ENCODE measurements around the gene DTNB. TPM values are rescaled to one million over a fixed set of nuclear protein-coding genes. Genes with fewer than 3 reads are reported as not detected.

Gene DTNB
- total RNA-seq, 1 donor from 2014 or later = 12.0 TPM

GRCh38 chr2:25482341-25482740 is 191.0 kb downstream of the DTNB start:
- Mint-ChIP-seq H3K36me3 (ENCODE audit: low read depth, unreplicated experiment) (no peaks in the 10 kb centered on the region), H3K9me3 (ENCODE audit: unreplicated experiment) (no peaks in the 10 kb centered on the region), H3K27ac (ENCODE audit: unreplicated experiment) (no peak overlapping the region), H3K4me1 (ENCODE audit: unreplicated experiment) (no peaks in the 10 kb centered on the region), H3K4me3 (ENCODE audit: unreplicated experiment) (no peak overlapping the region), H3K27me3 (ENCODE audit: unreplicated experiment) (no peaks in the 10 kb centered on the region)
- TF ChIP-seq CTCF (IDR thresholded peaks at IDR 0.05; ENCODE audit: unreplicated experiment) = no peak
- no peak for DNase-seq (ENCODE audit: low spot score)

GRCh38 chr2:25481381-25482300 is 191.7 kb downstream of the DTNB start:
- no peak for TF ChIP-seq CTCF (IDR thresholded peaks at IDR 0.05; ENCODE audit: unreplicated experiment)
- Mint-ChIP-seq H3K4me1 (ENCODE audit: unreplicated experiment) (no peaks in the 10 kb centered on the region), H3K27me3 (ENCODE audit: unreplicated experiment) (no peaks in the 10 kb centered on the region), H3K27ac (ENCODE audit: unreplicated experiment) (no peak overlapping the region), H3K4me3 (ENCODE audit: unreplicated experiment) (no peak overlapping the region), H3K9me3 (ENCODE audit: unreplicated experiment) (no peaks in the 10 kb centered on the region), H3K36me3 (ENCODE audit: low read depth, unreplicated experiment) (no peaks in the 10 kb centered on the region)
- DNase-seq (ENCODE audit: low spot score) = no peak

GRCh38 chr2:25480561-25480960 is 192.8 kb downstream of the DTNB start:
- H3K36me3 Mint-ChIP-seq (ENCODE audit: low read depth, unreplicated experiment) = no peaks in the 10 kb centered on the region
- no peaks in the 10 kb centered on the region for H3K27me3 Mint-ChIP-seq (ENCODE audit: unreplicated experiment)
- no peak for DNase-seq (ENCODE audit: low spot score)
- no peak overlapping the region for H3K4me3 Mint-ChIP-seq (ENCODE audit: unreplicated experiment)
- no peak for TF ChIP-seq CTCF (IDR thresholded peaks at IDR 0.05; ENCODE audit: unreplicated experiment)
- no peak overlapping the region for H3K27ac Mint-ChIP-seq (ENCODE audit: unreplicated experiment)
- H3K4me1 Mint-ChIP-seq (ENCODE audit: unreplicated experiment) = no peaks in the 10 kb centered on the region
- H3K9me3 Mint-ChIP-seq (ENCODE audit: unreplicated experiment) = no peaks in the 10 kb centered on the region

- DNase-seq (ENCODE audit: low spot score) = no peak
- Mint-ChIP-seq H3K36me3 (ENCODE audit: low read depth, unreplicated experiment) (peaks cover 6% of the 10 kb centered on the region), H3K27me3 (ENCODE audit: unreplicated experiment) (no peaks in the 10 kb centered on the region), H3K4me3 (ENCODE audit: unreplicated experiment) (no peak overlapping the region), H3K9me3 (ENCODE audit: unreplicated experiment) (no peaks in the 10 kb centered on the region), H3K27ac (ENCODE audit: unreplicated experiment) (no peak overlapping the region), H3K4me1 (ENCODE audit: unreplicated experiment) (no peaks in the 10 kb centered on the region)
- TF ChIP-seq CTCF (IDR thresholded peaks at IDR 0.05; ENCODE audit: unreplicated experiment) = no peak
Measured at GRCh38 chr2:25479761-25480160, 193.6 kb downstream of the DTNB start.

GRCh38 chr2:25478736-25479135 is 194.6 kb downstream of the DTNB start:
- no peak overlapping the region for H3K4me3 Mint-ChIP-seq (ENCODE audit: unreplicated experiment)
- no peaks in the 10 kb centered on the region for H3K27me3 Mint-ChIP-seq (ENCODE audit: unreplicated experiment)
- peaks cover 7% of the 10 kb centered on the region for H3K36me3 Mint-ChIP-seq (ENCODE audit: low read depth, unreplicated experiment)
- H3K4me1 Mint-ChIP-seq (ENCODE audit: unreplicated experiment) = no peaks in the 10 kb centered on the region
- TF ChIP-seq CTCF (IDR thresholded peaks at IDR 0.05; ENCODE audit: unreplicated experiment) = no peak
- H3K27ac Mint-ChIP-seq (ENCODE audit: unreplicated experiment) = no peak overlapping the region
- H3K9me3 Mint-ChIP-seq (ENCODE audit: unreplicated experiment) = no peaks in the 10 kb centered on the region
- no peak for DNase-seq (ENCODE audit: low spot score)

All from endothelial cell (in vitro differentiated cells).